Keratinocyte (primary cell): Measurements from ENCODE around the gene AFF2. TPM values are rescaled to one million over a fixed set of nuclear protein-coding genes. Genes with fewer than 3 reads are reported as not detected.

Experiments
- DNase-seq: peaks from one replicate; pipeline ENCODE4 v3.0.0-alpha.2; 2011; ENCODE audit warnings: low read depth, missing footprints, low spot score
- FAIRE-seq: peaks from 2 replicates; lab custom pipeline; 2011; peaks lifted over from hg19 to GRCh38; lab: Jason Lieb, UNC
- H2AFZ ChIP-seq: 2 replicates; pipeline ENCODE4 v1.6.0; 2012; ENCODE audit warnings: low read length, control low read depth, inconsistent platforms; ENCODE audit not compliant: control insufficient read depth
- H3K27ac ChIP-seq: 2 replicates; pipeline ENCODE4 v1.5.1; 2011; ENCODE audit warnings: low read length; ENCODE audit not compliant: control insufficient read depth, insufficient read depth
- H3K27me3 ChIP-seq: 3 replicates; pipeline ENCODE4 v1.6.0; 2011; ENCODE audit warnings: low read length; ENCODE audit not compliant: control insufficient read depth, insufficient read depth; ENCODE audit errors: extremely low read depth
- H3K36me3 ChIP-seq, 2 experiments: 2 replicates in 1 of 2; 3 replicates in 1 of 2; pipeline ENCODE4 v1.5.1; 2011; ENCODE audit warnings: low read length in 2 of 2, mild to moderate bottlenecking in 1 of 2; ENCODE audit not compliant: control insufficient read depth in 2 of 2, insufficient read depth in 2 of 2; ENCODE audit errors: extremely low read depth in 1 of 2
- H3K4me1 ChIP-seq: 3 replicates; pipeline ENCODE4 v1.5.1; 2011; ENCODE audit warnings: low read length; ENCODE audit not compliant: control insufficient read depth, insufficient read depth; ENCODE audit errors: extremely low read depth
- H3K4me2 ChIP-seq: 3 replicates; pipeline ENCODE4 v1.6.0; 2011; ENCODE audit warnings: low read depth, low read length; ENCODE audit not compliant: control insufficient read depth, insufficient read depth; ENCODE audit errors: extremely low read depth
- H3K4me3 ChIP-seq, 3 experiments: fragments of 200-600 bp in 1 of 3; sonication (generic) in 1 of 3; 2 replicates in 2 of 3; 3 replicates in 1 of 3; pipeline ENCODE4 v1.5.1; 2011 to 2016; ENCODE audit warnings: low read length in 3 of 3, mild to moderate bottlenecking in 3 of 3, control low read depth in 2 of 3, inconsistent platforms in 1 of 3, low read depth in 1 of 3, mixed read lengths in 1 of 3, mixed run types in 1 of 3, moderate library complexity in 1 of 3; ENCODE audit not compliant: control insufficient read depth in 2 of 3, insufficient read depth in 2 of 3; ENCODE audit errors: extremely low read depth in 1 of 3
- H3K79me2 ChIP-seq: 2 replicates; pipeline ENCODE4 v1.6.0; 2012; ENCODE audit warnings: low read length; ENCODE audit not compliant: control insufficient read depth, insufficient read depth
- H3K9ac ChIP-seq: 3 replicates; pipeline ENCODE4 v1.6.0; 2011; ENCODE audit warnings: low read length; ENCODE audit not compliant: control insufficient read depth, insufficient read depth; ENCODE audit errors: extremely low read depth
- H3K9me1 ChIP-seq: 3 replicates; pipeline ENCODE4 v1.6.0; 2011; ENCODE audit warnings: low read length; ENCODE audit not compliant: control insufficient read depth, insufficient read depth; ENCODE audit errors: extremely low read depth
- H3K9me3 ChIP-seq: 2 replicates; pipeline ENCODE4 v1.5.1; 2012; ENCODE audit warnings: low read depth, low read length; ENCODE audit not compliant: control insufficient read depth
- H4K20me1 ChIP-seq: 3 replicates; pipeline ENCODE4 v1.6.0; 2011; ENCODE audit warnings: low read length; ENCODE audit not compliant: control insufficient read depth, insufficient read depth; ENCODE audit errors: extremely low read depth
- CTCF ChIP-seq, 3 experiments: IDR thresholded peaks in 1 of 3; conservative IDR thresholded peaks in 1 of 3; optimal IDR thresholded peaks in 1 of 3; 2 replicates in 2 of 3; 3 replicates in 1 of 3; pipeline versions ENCODE3 to v1.5.1; 2011; ENCODE audit warnings: low read length in 3 of 3, mild to moderate bottlenecking in 3 of 3, moderate library complexity in 2 of 3, control low read depth in 1 of 3, inconsistent platforms in 1 of 3; ENCODE audit not compliant: insufficient read depth in 2 of 3; ENCODE audit errors: extremely low read depth in 1 of 3
- EZH2 ChIP-seq: IDR thresholded peaks from one replicate; pipeline ENCODE4 v1.6.1; 2012; ENCODE audit warnings: inconsistent platforms, mild to moderate bottlenecking, low read length, moderate library complexity
- dilution Hi-C: fragments of 300-500 bp; cut with MboI; formaldehyde crosslinking; loops from one replicate; pipeline ENCODE4 v1.7.0; 2020; ENCODE audit warnings: low sequenced_read_pairs; ENCODE audit not compliant: extremely low pct_ligation_motif_present
- polyA plus RNA-seq, 5 experiments: library from polyadenylated mRNA; depleted of rRNA in 3 of 5; stranded (reverse) in 3 of 5; stranded (forward) in 1 of 5; unstranded in 1 of 5; fragments of >200 nt; gene quantifications; 1 replicate in 1 of 5; 2 replicates in 3 of 5; 3 replicates in 1 of 5; pipeline versions ENCODE4 v1.2.1 to v1.2.3, GENCODE V29; 2011 to 2012; ENCODE audit warnings: missing spikeins in 2 of 5, low read depth in 1 of 5, low replicate concordance in 1 of 5

AFF2 gene
- polyA plus RNA-seq, 1 donor (not counting 4 experiments of a cell fraction or from before 2014, with no cell fraction given): 0.01 TPM

GRCh38 chrX:148492057-148492456, 8.4 kb upstream of the AFF2 start:
- Histone ChIP-seq H3K9ac (no peak overlapping the region), H3K27me3 (no peaks in the 10 kb centered on the region), H3K27ac (no peak overlapping the region), H3K9me1 (no peaks in the 10 kb centered on the region), H3K36me3 (no peaks in the 10 kb centered on the region), H4K20me1 (no peaks in the 10 kb centered on the region), H3K4me2 (no peak overlapping the region), H3K4me1 (no peaks in the 10 kb centered on the region), H3K79me2 (no peaks in the 10 kb centered on the region), H3K4me3 (no peak overlapping the region), H3K9me3 (no peaks in the 10 kb centered on the region), H2AFZ (no peak overlapping the region)
- no peak for FAIRE-seq
- dilution Hi-C loops: no loop called here
- no peak for DNase-seq
- TF ChIP-seq CTCF (optimal IDR thresholded peaks at IDR 0.05 in 1 of 3, IDR thresholded peaks at IDR 0.05 in 1 of 3, conservative IDR thresholded peaks at IDR 0.05 in 1 of 3; ENCODE audit: extremely low read depth in 1 of 3, insufficient read depth in 2 of 3, low read length in 3 of 3): no peak
- no peak for TF ChIP-seq EZH2

DNA sequence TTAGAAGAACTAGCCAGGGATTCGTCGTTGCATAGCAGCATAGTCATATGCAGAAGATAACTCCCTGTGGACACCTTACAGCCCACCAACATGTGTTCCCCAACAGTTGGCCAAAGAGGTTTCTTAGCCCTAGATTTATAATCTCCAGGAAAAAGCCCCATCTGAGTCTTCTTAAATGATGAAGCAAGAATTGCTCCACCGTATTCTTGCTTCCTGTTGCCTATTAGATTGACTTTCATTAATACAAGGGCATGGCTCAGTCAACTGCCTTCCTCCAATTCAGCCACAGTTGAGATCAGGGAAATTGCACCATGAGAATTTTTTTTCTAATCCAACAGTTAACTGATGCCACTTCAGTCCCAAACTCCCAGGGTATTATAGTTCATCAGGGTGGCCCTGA, 5.2 kb upstream of the AFF2 start:
- Histone ChIP-seq H3K4me3 (no peak overlapping the region), H3K9ac (no peak overlapping the region), H3K36me3 (no peaks in the 10 kb centered on the region), H2AFZ (no peak overlapping the region), H3K27ac (no peak overlapping the region), H3K4me1 (no peaks in the 10 kb centered on the region), H4K20me1 (no peaks in the 10 kb centered on the region), H3K79me2 (no peaks in the 10 kb centered on the region), H3K9me1 (no peaks in the 10 kb centered on the region), H3K27me3 (peaks cover 11% of the 10 kb centered on the region), H3K9me3 (no peaks in the 10 kb centered on the region), H3K4me2 (no peak overlapping the region)
- DNase-seq (no peak), FAIRE-seq (no peak)
- no peak for TF ChIP-seq CTCF (optimal IDR thresholded peaks at IDR 0.05 in 1 of 3, IDR thresholded peaks at IDR 0.05 in 1 of 3, conservative IDR thresholded peaks at IDR 0.05 in 1 of 3; ENCODE audit: extremely low read depth in 1 of 3, insufficient read depth in 2 of 3, low read length in 3 of 3)
- TF ChIP-seq EZH2: no peak
- dilution Hi-C loops: no loop called here
